Cardiac septum (tissue), 1 donor: ENCODE measurements around the gene RBFOX2. TPM values are rescaled to one million over a fixed set of nuclear protein-coding genes. Genes with fewer than 3 reads are reported as not detected.

Experiments
- DNase-seq: peaks from one replicate; pipeline ENCODE4 v3.0.0-alpha.2; 2020; ENCODE audit warnings: low spot score
- intact Hi-C: fragments of 100-400 bp; cut with DNase I; formaldehyde crosslinking; loops from one replicate; pipeline ENCODE4 v1.14.0; 2022
- total RNA-seq: library from RNA; stranded (reverse); fragmentation: NEBNext Ultra II Directional; extraction: Animal tissue kit (Norgen Biotek cat#: 25700); gene quantifications from one replicate; pipeline ENCODE4 v1.2.1, GENCODE V29; 2021
- donor health status: DM: no; HTN: no; CAD: no.

The RBFOX2 gene
- total RNA-seq, 1 donor from 2014 or later = 102 TPM

DNA sequence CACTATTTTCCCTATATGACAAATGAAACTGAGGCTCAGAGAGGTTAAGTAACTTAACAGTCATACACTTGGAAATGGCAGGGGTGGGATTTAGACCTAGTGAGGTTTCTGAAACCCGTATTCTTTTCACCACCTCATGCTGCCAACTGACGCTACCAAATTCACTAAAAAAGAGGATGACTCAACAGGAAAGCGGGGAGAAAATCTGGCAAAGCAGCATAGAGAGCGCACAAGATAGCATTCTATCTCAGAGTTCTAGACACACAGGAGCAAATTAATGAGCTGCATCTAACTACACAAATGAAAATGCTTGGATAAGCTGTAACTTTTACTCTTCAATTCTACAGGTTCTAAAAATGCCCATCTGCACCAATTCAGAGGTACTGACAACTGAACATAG lies 136.4 kb downstream of the RBFOX2 start:
- DNase-seq = no peak
- intact Hi-C loops = loop anchor here (5.0 kb wide), 1 partner anchor 55 kb away; no protein-coding TSS in a partner anchor

- intact Hi-C loops = loop anchor here (5.0 kb wide), 1 partner anchor 54 kb away; no protein-coding TSS in a partner anchor
- DNase-seq = no peak
Measured at GRCh38 chr22:35891442-35891841, 137.2 kb downstream of the RBFOX2 start.

DNA sequence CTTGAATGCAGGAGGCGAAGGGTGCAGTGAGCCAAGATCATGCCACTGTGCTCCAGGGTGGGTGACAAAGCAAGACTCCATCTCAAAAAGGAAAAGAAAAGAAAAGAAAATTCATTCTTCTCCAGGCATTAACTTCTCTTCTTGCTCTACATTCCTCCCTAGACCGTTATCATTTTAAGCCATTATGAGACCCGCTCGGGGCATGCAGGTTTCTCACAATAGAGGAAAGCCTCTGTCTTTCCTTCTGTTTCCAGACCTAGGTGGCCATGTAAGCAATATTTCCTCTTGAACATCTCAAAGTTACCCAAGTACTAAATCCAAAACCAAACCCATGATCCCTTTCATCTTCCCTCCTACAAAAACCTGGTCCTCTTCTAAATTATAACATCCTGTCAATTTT lies 139.6 kb downstream of the RBFOX2 start:
- DNase-seq = no peak
- intact Hi-C loops = no loop called here

DNA sequence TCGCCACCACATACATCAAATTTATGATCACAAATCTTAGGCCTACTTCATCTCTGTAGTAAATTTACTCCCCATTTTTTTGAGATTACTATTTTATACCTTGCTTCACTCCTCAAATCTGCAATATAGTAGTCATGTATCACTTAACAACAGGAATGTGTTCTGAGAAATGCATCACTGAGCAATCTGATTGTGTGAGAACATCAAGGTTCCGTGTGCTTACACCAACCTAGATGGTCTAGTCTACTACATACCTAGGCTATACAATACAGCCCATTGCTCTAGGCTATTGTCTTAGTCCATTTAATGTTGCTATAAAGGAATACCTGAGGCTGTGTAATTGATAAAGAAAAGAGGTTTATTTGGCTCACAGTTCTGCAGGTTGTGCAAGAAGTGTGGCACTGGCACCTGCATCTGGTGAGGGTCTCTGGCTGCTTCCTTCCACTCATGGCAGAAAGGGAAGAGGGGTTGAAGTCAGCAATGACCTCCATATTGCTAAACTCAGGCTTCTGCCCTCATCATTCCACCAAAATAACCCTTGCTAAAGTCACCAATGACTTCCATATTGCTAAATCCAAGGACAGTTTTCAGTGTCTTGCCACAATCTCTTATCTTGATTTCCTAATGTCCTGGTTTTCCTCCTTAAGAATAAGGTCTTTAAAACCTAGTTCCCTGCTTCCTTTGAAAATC lies 140.3 kb downstream of the RBFOX2 start:
- no peak for DNase-seq
- intact Hi-C loops = no loop called here

- no peak for DNase-seq
- intact Hi-C loops = no loop called here
Measured at GRCh38 chr22:35887296-35887875, 141.2 kb downstream of the RBFOX2 start.

DNA sequence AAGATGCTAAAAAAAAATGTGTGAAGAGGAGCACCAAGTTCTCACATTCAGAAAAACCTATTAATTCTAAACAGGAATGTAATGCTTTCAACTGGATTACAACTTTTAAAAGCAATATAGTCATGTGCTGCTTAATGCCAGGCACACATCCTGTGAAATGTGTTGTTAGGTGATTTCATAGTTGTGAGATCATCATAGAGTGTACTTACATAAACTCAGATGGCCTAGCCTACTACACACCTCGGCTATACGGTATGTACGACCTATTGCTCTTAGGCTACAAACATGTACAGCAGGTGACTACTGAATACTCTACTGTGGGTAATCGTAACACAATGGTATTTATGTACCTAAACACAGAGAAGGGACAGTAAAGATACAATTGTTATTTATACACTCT lies 142.3 kb downstream of the RBFOX2 start:
- intact Hi-C loops = no loop called here
- no peak for DNase-seq

DNA sequence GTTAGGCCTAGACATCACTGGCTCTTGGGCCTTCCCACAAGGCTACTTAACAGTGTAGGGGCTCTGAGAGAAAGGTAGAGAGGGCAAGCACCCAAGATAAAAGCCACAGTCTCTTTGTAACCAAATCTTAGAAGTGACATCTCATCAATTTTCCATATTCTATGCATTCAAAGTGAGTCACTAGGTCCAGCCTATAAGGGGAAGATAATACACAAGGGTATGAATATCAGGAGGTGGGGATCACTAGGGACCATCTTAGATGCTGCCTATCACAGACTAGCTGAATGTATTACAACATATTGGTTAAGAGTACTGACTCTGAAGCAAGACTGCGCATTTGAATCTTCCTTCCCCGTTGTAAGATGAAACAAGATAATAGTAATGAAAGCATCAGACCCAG lies 144.1 kb downstream of the RBFOX2 start:
- intact Hi-C loops = no loop called here
- DNase-seq = no peak

DNA sequence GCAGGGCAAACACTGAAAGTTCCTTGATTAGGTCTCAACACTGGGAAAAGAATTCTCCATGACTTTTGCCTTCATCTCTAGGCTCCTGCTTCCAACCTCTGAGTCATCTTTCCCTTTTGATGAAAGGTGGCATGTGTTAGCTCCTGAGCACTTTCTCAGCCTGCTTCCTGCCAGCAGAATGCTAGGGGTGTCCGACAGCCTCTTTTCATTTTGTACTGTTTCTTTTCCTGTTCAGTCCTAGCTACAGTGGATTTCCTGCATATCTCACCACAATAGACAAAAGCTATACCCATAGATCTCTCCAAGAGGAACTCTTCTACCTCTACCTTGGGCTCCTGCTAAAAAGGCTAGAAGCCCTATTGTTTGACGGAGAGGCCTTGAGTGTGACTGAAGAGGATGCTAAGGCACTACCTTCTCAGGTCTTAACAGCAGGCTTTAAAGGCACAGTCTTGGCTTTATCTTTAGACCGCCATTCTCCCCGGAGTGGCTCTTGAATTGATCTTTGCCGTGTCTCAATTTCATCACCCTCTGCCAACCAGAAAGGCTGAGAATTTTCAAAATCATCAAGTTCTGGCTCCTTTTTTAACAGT lies 145.5 kb downstream of the RBFOX2 start:
- DNase-seq = no peak
- intact Hi-C loops = no loop called here

DNA sequence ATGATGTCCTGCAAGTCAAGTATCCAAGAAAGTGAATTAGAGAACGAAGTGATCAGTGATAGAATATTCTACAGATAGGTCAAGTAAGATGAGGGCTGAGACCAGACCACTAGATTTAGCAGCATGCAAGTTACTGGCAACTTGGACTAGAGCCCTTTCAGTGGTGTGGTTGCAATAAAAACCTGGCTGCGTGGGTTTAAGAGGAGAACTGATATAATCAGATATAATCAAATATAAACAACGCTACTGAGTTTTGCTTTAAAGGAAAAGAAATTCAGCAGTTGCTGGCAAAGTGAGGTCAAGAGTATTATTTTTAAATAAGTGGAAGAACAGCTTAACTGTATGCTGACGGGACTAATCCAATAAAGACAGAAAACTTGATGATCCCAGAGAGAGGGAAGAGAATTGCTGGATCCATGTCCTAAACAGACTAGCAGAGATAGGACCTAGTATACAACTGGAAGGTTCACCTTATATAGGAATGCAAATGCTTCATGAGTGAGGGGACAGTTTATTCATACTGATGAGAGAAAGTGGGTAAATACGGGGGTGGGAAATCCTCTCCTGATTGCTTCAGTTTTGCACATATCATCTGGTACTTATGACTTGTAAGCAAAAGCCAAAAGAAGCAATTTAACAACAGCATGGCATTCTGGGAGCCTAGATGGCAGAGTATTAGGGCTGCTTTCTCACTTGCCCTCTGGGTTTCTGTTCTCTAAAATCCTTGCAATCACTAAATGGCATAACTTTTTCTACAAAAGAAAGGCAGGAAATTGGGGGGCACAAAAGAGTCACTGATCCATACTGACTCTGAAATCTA lies 146.2 kb downstream of the RBFOX2 start:
- DNase-seq = no peak
- intact Hi-C loops = no loop called here

- intact Hi-C loops = no loop called here
- DNase-seq = no peak
Measured at GRCh38 chr22:35879351-35879750, 149.3 kb downstream of the RBFOX2 start.

- no peak for DNase-seq
- intact Hi-C loops = no loop called here
Measured at GRCh38 chr22:35873426-35873825, 155.2 kb downstream of the RBFOX2 start.

GRCh38 chr22:35872451-35872850 lies 156.2 kb downstream of the RBFOX2 start:
- intact Hi-C loops = no loop called here
- peak; percentile 78 for DNase-seq

GRCh38 chr22:35870517-35871293 lies 157.9 kb downstream of the RBFOX2 start:
- DNase-seq = no peak
- intact Hi-C loops = no loop called here

GRCh38 chr22:35868938-35869337 lies 159.7 kb downstream of the RBFOX2 start:
- no peak for DNase-seq
- intact Hi-C loops = no loop called here

- DNase-seq = no peak
- intact Hi-C loops = no loop called here
Measured at GRCh38 chr22:35866651-35867050, 162.0 kb downstream of the RBFOX2 start.

DNA sequence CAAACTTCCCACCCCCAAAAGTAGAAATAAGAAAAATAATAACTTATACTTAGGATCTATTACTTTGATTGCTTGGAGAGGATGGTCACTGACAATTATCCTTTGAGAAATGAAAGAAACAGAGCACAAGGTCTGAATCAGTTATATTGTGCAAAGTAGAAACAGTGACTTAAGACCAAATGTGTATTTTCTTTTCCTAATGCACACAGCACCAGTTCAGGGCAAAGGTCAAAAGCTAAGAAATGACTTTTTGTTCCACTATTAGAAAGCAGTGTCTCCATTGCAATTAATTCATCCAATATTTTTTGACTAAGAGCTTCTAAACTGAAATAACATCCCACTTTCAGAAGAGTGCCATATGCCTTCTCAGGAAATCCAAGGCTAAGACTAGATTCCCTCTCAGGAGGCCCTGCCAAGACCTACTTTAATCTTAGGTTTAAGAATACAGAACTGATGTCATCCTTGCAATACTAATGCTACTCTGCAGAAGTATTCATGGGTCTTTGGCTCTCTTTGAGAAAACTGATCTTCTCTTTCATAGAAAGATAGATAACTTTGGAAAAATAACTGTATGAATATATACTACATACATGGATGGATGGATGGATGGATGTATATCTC lies 164.0 kb downstream of the RBFOX2 start:
- intact Hi-C loops = no loop called here
- DNase-seq = no peak

DNA sequence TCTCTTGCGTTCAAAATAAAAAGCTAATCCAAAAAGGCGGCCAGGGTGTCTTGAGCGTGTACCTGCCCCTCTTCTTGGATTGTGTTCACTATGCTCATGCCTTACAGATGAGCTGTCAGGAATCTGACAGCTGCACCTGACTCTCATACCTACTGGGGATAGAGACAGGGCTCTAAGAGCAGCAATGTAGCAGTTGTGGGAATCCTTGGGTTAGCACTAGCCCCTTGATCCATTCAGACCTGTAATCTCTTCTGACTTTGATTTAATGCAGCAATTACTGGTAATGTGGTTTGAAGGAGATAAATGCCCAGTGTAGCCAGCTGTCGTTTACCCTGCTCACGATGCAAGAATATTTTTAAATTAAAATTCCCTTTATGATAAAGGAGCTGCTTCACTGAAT lies 165.2 kb downstream of the RBFOX2 start:
- intact Hi-C loops = no loop called here
- DNase-seq = no peak

- intact Hi-C loops = no loop called here
Measured at GRCh38 chr22:35862697-35863096, 165.9 kb downstream of the RBFOX2 start.

DNA sequence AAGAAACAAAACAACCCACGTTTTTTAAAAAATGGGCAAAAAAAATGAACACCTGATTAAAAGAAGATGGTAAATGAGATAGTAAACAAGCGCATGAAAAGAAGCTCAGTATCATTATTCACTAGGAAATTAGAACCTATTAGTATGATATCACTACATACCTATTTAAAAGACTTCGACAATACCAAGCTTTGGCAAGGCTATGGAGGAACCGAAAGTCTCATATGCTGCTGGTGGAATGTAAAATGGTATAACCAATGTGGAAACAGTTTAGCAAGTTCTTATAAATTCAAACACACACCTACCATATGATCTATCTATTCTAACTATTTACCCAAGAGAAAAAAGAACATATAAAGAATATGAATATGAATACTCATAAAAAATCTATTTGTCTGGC lies 167.2 kb downstream of the RBFOX2 start:
- intact Hi-C loops = no loop called here
- DNase-seq = no peak

More at GRCh38 chr22:35862697-35863096, 165.9 kb downstream of the RBFOX2 start:
- no peak for DNase-seq
